T-helper 22 cell (primary cell): ENCODE data around the gene SV2B.
"Not testable (repeated sequence)": the region's sequence is repeated elsewhere in the genome, so short reads cannot be mapped to it uniquely, and the experiment has no call there.

Experiments
- DNase-seq: peaks from one replicate; pipeline ENCODE4 v3.0.0-alpha.2; 2020; ENCODE audit warnings: low read depth

Gene SV2B, protein sequence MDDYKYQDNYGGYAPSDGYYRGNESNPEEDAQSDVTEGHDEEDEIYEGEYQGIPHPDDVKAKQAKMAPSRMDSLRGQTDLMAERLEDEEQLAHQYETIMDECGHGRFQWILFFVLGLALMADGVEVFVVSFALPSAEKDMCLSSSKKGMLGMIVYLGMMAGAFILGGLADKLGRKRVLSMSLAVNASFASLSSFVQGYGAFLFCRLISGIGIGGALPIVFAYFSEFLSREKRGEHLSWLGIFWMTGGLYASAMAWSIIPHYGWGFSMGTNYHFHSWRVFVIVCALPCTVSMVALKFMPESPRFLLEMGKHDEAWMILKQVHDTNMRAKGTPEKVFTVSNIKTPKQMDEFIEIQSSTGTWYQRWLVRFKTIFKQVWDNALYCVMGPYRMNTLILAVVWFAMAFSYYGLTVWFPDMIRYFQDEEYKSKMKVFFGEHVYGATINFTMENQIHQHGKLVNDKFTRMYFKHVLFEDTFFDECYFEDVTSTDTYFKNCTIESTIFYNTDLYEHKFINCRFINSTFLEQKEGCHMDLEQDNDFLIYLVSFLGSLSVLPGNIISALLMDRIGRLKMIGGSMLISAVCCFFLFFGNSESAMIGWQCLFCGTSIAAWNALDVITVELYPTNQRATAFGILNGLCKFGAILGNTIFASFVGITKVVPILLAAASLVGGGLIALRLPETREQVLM

GRCh38 chr15:91099995-91100813, at the start of gene SV2B:
SV2B (plus strand) TSS chr15:91100257; CDS start chr15:91226264, 126,007 bp downstream.
- DNase-seq = no peak

GRCh38 chr15:91051248-91051647, 48.8 kb upstream of the SV2B start:
- DNase-seq = no peak

- no peak for DNase-seq
Observed at GRCh38 chr15:91054816-91055215, 45.2 kb upstream of the SV2B start.

GRCh38 chr15:91055548-91056331, 44.3 kb upstream of the SV2B start:
- DNase-seq = no peak

DNA sequence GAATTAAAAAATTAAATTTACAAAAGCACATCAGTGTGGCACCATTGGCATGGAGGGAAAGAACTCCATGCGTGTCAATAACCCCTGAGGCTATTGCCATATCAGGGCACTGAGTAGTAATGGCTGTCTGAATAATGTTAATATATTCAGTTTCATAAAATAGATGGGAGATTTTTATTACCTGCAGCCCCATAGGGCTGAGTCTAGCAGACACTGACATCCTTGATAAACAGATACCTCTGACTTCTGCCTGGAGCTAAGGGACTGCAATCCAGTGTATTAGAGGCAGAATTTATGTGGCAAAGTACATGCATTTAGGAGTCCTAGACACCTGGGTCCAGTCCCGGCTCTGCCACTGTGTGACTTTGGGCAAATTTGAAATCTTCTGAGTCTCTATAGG, 38.8 kb upstream of the SV2B start:
- no peak for DNase-seq

DNA sequence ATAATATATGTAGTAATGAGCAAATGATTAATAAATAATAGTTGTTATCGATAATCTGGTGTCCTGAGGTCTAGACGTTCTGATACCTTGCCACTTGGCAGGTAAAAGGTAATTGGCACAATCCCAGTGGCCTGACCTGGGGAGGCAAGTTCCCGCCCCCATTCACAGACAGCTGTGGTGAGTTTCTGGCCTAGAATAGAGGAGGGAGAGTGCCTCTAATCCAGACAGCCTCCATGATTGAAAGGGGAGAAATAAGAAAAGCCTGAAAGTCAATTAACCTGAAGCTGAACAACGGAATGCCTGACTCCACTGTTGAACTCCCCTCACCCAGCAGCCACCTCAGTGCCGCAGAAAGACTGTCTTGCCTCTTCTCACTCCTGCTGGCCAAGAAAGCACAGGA, 38.1 kb upstream of the SV2B start:
- DNase-seq = no peak

DNA sequence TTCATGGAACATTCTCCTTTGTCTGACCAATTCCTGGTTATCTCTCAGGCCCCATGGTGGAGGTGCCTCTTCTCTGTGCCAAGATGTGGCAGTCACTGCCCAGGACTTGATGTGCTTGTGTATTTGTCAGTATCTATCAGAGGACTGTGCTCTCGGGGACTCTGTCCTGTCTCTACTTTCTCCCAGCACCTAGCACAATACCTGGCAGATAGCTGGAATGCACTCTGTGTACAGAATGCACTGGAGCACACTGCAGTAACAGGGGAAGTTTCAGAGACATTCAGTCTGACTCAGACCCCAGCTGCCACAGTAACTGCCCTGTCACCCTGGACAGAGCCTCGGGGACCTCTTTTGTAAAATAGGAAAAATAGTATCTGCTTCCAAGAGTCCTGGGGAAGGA, 34.6 kb upstream of the SV2B start:
- no peak for DNase-seq

DNA sequence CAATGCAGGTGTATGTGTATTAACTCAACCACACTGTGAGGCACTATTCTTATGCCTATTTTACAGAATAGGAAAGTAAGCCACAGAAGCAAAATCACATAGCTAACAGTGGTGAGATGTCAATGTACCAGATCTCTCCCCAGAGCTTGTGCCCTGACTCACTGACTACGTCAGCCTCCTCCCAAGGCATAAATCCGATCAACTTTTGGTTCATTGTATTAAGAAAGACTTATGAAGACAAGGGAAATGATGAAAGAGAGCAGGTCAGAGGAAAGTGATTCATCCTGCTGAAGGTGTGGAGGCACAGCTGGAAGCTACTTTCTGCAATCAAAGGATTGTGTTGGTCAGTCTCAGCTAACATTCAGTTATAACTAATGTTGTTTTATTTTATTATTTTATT, 33.0 kb upstream of the SV2B start:
- DNase-seq = no peak

DNA sequence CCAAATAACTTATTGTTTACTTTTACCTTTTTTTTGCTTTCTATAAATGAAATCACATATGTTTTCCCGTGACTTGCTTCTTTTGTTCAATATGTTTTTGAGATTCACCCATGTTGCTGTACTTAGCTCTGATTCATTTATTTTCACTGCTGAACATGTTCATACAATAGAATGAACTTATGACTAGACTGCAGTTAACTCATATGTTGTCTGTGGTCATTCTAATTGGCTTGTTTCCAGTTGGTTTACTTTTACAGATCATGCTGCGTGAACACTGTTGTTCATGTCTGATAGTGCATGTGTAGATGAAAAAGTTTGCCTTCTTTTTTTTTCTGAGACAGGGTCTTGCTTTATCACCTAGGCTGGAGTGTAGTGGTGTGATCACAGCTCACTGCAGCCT, 31.6 kb upstream of the SV2B start:
- no peak for DNase-seq

GRCh38 chr15:91068966-91069365, 31.1 kb upstream of the SV2B start:
- no peak for DNase-seq

DNA sequence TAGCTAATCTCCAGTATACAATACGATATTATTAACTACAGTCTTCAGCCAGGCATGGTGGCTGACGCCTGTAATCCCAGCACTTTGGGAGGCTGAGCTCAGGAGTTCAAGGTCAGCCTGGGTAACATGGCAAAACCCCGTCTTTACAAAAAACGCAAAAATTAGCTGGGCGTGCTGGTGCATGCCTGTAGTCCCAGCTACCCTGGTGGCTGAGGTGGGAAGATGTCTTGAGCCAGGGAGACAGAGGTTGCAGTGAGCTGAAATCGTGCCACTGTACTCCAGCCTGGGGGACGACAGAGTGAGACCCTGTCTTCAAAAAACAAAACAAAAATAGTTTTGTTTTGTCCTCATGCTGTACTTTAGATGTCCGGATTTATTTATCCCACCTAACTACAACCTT, 29.2 kb upstream of the SV2B start:
- DNase-seq = no peak

- no peak for DNase-seq
Observed at GRCh38 chr15:91072161-91072560, 27.9 kb upstream of the SV2B start.

DNA sequence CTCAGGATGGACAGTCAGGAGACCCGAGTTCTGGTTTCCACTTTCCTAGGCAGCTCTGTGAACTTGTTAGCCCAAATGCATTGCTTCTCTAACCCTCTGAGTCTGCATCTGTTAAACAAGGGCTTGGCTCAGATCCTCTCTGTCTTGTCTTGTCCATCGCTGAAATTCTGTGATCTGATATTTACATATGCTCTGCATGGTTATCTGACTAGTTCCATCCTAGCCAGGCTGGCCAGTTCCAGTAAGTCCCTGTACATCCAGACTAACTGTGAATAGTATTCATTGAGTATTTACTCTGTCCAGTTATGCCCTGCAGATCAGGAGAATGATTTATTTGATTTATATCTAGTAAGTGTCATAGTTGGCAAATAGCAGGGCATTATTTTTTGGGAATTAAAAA, 27.0 kb upstream of the SV2B start:
- no peak for DNase-seq

DNA sequence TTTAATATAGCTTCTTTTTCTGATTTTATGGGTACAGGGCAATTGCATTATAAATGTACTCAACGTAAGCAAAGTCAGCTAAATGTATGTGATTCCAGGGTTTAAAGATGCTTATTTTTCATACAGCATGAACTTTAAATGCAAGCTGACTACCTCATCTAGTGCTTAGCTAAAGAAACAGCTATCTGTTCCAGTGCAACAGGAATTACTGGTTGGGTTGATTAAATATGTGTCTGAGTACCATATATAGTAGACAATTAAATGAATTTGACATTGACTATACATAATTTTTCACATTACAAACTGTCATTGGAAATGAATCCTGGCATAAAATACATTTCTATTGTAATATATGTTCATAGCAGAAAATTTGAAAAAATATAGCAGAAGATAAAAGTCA, 26.3 kb upstream of the SV2B start:
- no peak for DNase-seq

- no peak for DNase-seq
Observed at GRCh38 chr15:91075739-91076138, 24.3 kb upstream of the SV2B start.

- no peak for DNase-seq
Observed at GRCh38 chr15:91077029-91077428, 23.0 kb upstream of the SV2B start.

DNA sequence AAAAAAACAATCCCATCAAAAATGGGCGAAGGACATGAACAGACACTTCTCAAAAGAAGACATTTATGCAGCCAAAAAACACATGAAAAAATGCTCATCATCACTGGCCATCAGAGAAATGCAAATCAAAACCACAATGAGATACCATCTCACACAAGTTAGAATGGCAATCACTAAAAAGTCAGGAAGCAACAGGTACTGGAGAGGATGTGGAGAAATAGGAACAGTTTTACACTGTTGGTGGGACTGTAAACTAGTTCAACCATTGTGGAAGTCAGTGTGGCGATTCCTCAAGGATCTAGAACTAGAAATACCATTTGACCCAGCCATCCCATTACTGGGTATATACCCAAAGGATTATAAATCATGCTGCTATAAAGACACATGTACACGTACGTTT, 6.2 kb upstream of the SV2B start:
- not testable (repeated sequence) for DNase-seq

DNA sequence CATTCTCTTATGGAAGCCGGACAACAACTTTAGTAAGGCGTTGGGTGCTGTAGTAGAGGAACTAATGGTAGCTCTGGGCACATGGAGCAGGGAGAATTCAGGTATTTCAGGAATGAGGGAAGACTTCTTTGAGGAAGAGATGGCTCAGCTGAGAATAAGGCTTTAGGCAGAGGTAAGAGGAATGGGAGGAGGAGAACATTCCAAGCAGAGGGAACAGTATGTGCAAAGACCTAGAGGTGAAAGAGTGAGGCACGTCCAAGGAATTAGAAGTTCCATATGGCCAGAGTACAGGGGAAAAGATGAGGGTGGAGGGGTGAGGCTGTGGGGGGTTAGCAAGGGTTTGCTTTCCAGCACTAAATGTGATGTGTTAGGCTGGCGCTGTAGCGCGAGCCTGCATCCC, 1.6 kb upstream of the SV2B start:
- DNase-seq = no peak

DNA sequence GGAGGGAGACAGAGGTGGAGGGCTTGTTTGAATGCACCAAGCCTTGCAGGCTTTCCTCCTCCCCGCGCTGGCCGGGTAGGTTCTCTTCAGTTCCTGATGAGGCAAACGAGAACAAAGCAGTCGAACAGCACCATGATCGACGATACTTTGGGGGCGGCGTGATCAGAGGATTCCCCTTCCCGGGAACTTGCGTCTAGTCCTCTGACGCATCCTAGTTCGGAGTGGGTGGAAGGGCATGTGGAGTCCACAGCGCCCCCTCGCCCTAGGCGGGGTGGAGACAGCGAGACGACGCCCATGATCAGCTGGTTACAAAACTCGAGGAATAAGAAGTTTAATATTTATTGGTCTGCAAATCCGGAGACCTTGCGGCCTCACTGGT, 452 bp upstream of the SV2B start:
- no peak for DNase-seq

- no peak for DNase-seq
Observed at GRCh38 chr15:91100814-91101607, 954 bp downstream of the SV2B start.

DNA sequence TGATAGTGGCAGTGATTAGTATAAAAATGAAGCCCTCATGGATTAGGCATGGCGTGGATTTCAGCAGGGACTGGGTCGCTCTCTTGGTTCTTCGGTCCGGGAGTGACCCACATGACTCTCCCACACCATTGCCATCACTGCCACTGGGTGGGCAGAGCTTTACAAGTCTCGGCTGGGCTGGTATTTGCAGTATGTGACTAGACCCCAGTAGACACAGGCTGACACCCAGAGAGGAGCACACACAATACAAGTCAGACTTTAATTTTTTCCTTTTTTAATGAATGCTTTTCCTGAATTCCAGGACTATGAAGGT, 1.5 kb downstream of the SV2B start:
- no peak for DNase-seq
